ENCODE results near the gene TMEM43.
A peak's percentile ranks its signal among the peaks of the same experiment; 100 is the strongest.

TMEM43 gene

GRCh38 chr3:14156201-14156600 lies 31.3 kb downstream of the TMEM43 start:
- peaks cover 65 to 89% (median 76%) of the 10 kb centered on the region in 11 experiments for H3K36me3 ChIP-seq
- H4K20me1 ChIP-seq = peaks cover 0 to 45% (median 10%) of the 10 kb centered on the region in 11 experiments; a peak in 13 of 22 replicates
- TF ChIP-seq Cebpa-rat (IDR thresholded peaks at IDR 0.05) = no peak
- H3K27me3 ChIP-seq = no peaks in the 10 kb centered on the region
- no peak overlapping the region for H3K9ac ChIP-seq
- no peak overlapping the region for H3K4me3 ChIP-seq
- peak overlapping the region in 1 of 11 experiments; percentile 3; a peak in 1 of 22 replicates for H3K27ac ChIP-seq
- peaks cover 3 to 7% (median 5%) of the 10 kb centered on the region in 11 experiments; a peak in 21 of 22 replicates for H3K9me3 ChIP-seq (replicated peaks in 1 of 11)
- peaks cover 23 to 39% (median 34%) of the 10 kb centered on the region in 10 experiments for H3K4me1 ChIP-seq
- H3K4me2 ChIP-seq = peak overlapping the region in 2 of 11 experiments; percentile 68 to 70; a peak in 2 of 22 replicates

- H4K20me1 ChIP-seq = peaks cover 0 to 37% (median 9%) of the 10 kb centered on the region in 11 experiments; a peak in 13 of 22 replicates
These were observed 32.1 kb downstream of the TMEM43 start for GRCh38 chr3:14156843-14157561.

GRCh38 chr3:14157951-14158350 lies 33.1 kb downstream of the TMEM43 start:
- Histone ChIP-seq H3K4me1 (peaks cover 11 to 33% (median 24%) of the 10 kb centered on the region in 10 experiments), H3K9me3 (replicated peaks in 1 of 11) (peaks cover 19 to 25% (median 23%) of the 10 kb centered on the region in 11 experiments), H3K27ac (no peak overlapping the region), H3K4me3 (no peak overlapping the region), H3K27me3 (no peaks in the 10 kb centered on the region), H3K36me3 (peaks cover 78 to 91% (median 83%) of the 10 kb centered on the region in 11 experiments), H3K9ac (no peak overlapping the region), H4K20me1 (peaks cover 0 to 27% (median 3%) of the 10 kb centered on the region in 11 experiments; a peak in 9 of 22 replicates), H3K4me2 (no peak overlapping the region)
- no peak for TF ChIP-seq Cebpa-rat (IDR thresholded peaks at IDR 0.05)

More at GRCh38 chr3:14156843-14157561, 32.1 kb downstream of the TMEM43 start:
- Histone ChIP-seq H3K27me3 (no peaks in the 10 kb centered on the region), H3K27ac (no peak overlapping the region), H3K36me3 (peaks cover 73 to 91% (median 82%) of the 10 kb centered on the region in 11 experiments), H3K4me2 (no peak overlapping the region), H3K9me3 (replicated peaks in 1 of 11) (peaks cover 11 to 15% (median 13%) of the 10 kb centered on the region in 11 experiments), H3K9ac (no peak overlapping the region), H3K4me3 (no peak overlapping the region), H3K4me1 (peaks cover 15 to 31% (median 27%) of the 10 kb centered on the region in 10 experiments)
- no peak for TF ChIP-seq Cebpa-rat (IDR thresholded peaks at IDR 0.05)

GRCh38 chr3:14158370-14158769 lies 33.5 kb downstream of the TMEM43 start:
- no peak overlapping the region for H3K4me2 ChIP-seq
- H3K9ac ChIP-seq = no peak overlapping the region
- no peak for TF ChIP-seq Cebpa-rat (IDR thresholded peaks at IDR 0.05)
- no peak overlapping the region for H3K27ac ChIP-seq
- peaks cover 78 to 91% (median 85%) of the 10 kb centered on the region in 11 experiments for H3K36me3 ChIP-seq
- peaks cover 0 to 23% (median 0%) of the 10 kb centered on the region in 11 experiments; a peak in 6 of 22 replicates for H4K20me1 ChIP-seq
- peaks cover 11 to 33% (median 24%) of the 10 kb centered on the region in 10 experiments for H3K4me1 ChIP-seq
- no peak overlapping the region for H3K4me3 ChIP-seq
- H3K27me3 ChIP-seq = no peaks in the 10 kb centered on the region
- H3K9me3 ChIP-seq (replicated peaks in 1 of 11) = peaks cover 20 to 26% (median 24%) of the 10 kb centered on the region in 11 experiments

- Histone ChIP-seq H3K36me3 (peaks cover 85 to 91% (median 86%) of the 10 kb centered on the region in 11 experiments), H3K9me3 (replicated peaks in 1 of 11) (peaks cover 20 to 29% (median 24%) of the 10 kb centered on the region in 11 experiments), H3K27me3 (no peaks in the 10 kb centered on the region), H3K4me2 (no peak overlapping the region), H3K9ac (no peak overlapping the region), H4K20me1 (peaks cover 0 to 13% (median 0%) of the 10 kb centered on the region in 11 experiments; a peak in 4 of 22 replicates), H3K4me1 (peaks cover 11 to 23% (median 15%) of the 10 kb centered on the region in 10 experiments), H3K27ac (no peak overlapping the region), H3K4me3 (no peak overlapping the region)
- TF ChIP-seq Cebpa-rat (IDR thresholded peaks at IDR 0.05) = no peak
These were observed 34.6 kb downstream of the TMEM43 start for GRCh38 chr3:14159426-14159825.

GRCh38 chr3:14161282-14161681 lies 36.4 kb downstream of the TMEM43 start:
- no peak overlapping the region for H3K4me2 ChIP-seq
- H3K9me3 ChIP-seq (replicated peaks in 1 of 11) = peaks cover 20 to 29% (median 24%) of the 10 kb centered on the region in 11 experiments
- H3K27ac ChIP-seq = no peak overlapping the region
- H3K36me3 ChIP-seq = peaks cover 98 to 100% (median 99%) of the 10 kb centered on the region in 11 experiments
- H3K27me3 ChIP-seq = no peaks in the 10 kb centered on the region
- peaks cover 0 to 4% (median 0%) of the 10 kb centered on the region in 10 experiments; a peak in 2 of 20 replicates for H3K4me1 ChIP-seq
- H3K9ac ChIP-seq = no peak overlapping the region
- peaks cover 0 to 8% (median 0%) of the 10 kb centered on the region in 11 experiments; a peak in 2 of 22 replicates for H4K20me1 ChIP-seq
- TF ChIP-seq Cebpa-rat (IDR thresholded peaks at IDR 0.05) = no peak
- H3K4me3 ChIP-seq = no peak overlapping the region

GRCh38 chr3:14162178-14162577 lies 37.3 kb downstream of the TMEM43 start:
- Histone ChIP-seq H3K9me3 (replicated peaks in 1 of 11) (peaks cover 20 to 29% (median 24%) of the 10 kb centered on the region in 11 experiments), H3K27ac (no peak overlapping the region), H3K27me3 (no peaks in the 10 kb centered on the region), H4K20me1 (peaks cover 0 to 8% (median 0%) of the 10 kb centered on the region in 11 experiments; a peak in 1 of 22 replicates), H3K36me3 (peaks cover 94 to 100% (median 98%) of the 10 kb centered on the region in 11 experiments), H3K4me1 (peaks cover 0 to 4% (median 0%) of the 10 kb centered on the region in 10 experiments; a peak in 1 of 20 replicates), H3K4me2 (no peak overlapping the region), H3K4me3 (no peak overlapping the region), H3K9ac (no peak overlapping the region)
- TF ChIP-seq Cebpa-rat (IDR thresholded peaks at IDR 0.05) = peak in 6 of 11 experiments; percentile 17 to 74 (median 48); a peak in 6 of 22 replicates

GRCh38 chr3:14166877-14167603 lies 42.2 kb downstream of the TMEM43 start:
- no peak for TF ChIP-seq Cebpa-rat (IDR thresholded peaks at IDR 0.05)
- Histone ChIP-seq H3K36me3 (peaks cover 94 to 100% (median 98%) of the 10 kb centered on the region in 11 experiments), H4K20me1 (peaks cover 0 to 11% (median 0%) of the 10 kb centered on the region in 11 experiments; a peak in 3 of 22 replicates), H3K9me3 (replicated peaks in 1 of 11) (peaks cover 8 to 14% (median 10%) of the 10 kb centered on the region in 11 experiments), H3K4me3 (no peak overlapping the region), H3K9ac (no peak overlapping the region), H3K4me1 (peaks cover 0 to 3% (median 0%) of the 10 kb centered on the region in 10 experiments; a peak in 1 of 20 replicates), H3K4me2 (no peak overlapping the region), H3K27me3 (no peaks in the 10 kb centered on the region), H3K27ac (no peak overlapping the region)

Measured in BLaER1 treated with 17β-estradiol and CSF1 and Interleukin-3, amounts not matched to agents 10 nM and 100 nM (cell line).